ENCODE results near the gene CD1C.

DNA sequence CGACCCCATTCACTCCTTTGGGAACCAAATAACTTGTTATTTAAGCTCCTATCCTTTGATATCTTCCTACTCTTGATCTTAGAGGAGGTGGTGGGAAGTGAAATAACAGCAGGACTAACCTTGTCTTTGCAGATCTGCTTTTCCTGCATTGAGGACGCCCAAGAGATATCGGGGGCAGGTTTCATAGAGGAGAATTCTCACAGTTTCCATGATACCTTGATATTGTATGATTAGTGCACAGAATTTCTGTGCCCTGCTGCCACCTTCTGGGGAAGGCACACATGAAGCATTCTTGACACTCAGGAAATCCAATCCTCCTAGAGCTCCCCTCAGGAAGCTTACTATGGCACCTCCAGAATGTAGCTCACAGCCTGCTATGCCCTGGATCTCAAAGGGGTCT is 40.0 kb downstream of the CD1C start:
- TF ChIP-seq, protein P1, sequence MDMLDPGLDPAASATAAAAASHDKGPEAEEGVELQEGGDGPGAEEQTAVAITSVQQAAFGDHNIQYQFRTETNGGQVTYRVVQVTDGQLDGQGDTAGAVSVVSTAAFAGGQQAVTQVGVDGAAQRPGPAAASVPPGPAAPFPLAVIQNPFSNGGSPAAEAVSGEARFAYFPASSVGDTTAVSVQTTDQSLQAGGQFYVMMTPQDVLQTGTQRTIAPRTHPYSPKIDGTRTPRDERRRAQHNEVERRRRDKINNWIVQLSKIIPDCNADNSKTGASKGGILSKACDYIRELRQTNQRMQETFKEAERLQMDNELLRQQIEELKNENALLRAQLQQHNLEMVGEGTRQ (IDR thresholded peaks at IDR 0.05; ENCODE audit: low read length), result no peak
- TF ChIP-seq, protein P2, sequence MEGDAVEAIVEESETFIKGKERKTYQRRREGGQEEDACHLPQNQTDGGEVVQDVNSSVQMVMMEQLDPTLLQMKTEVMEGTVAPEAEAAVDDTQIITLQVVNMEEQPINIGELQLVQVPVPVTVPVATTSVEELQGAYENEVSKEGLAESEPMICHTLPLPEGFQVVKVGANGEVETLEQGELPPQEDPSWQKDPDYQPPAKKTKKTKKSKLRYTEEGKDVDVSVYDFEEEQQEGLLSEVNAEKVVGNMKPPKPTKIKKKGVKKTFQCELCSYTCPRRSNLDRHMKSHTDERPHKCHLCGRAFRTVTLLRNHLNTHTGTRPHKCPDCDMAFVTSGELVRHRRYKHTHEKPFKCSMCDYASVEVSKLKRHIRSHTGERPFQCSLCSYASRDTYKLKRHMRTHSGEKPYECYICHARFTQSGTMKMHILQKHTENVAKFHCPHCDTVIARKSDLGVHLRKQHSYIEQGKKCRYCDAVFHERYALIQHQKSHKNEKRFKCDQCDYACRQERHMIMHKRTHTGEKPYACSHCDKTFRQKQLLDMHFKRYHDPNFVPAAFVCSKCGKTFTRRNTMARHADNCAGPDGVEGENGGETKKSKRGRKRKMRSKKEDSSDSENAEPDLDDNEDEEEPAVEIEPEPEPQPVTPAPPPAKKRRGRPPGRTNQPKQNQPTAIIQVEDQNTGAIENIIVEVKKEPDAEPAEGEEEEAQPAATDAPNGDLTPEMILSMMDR (IDR thresholded peaks at IDR 0.05; ENCODE audit: control extremely low read depth in 1 of 3, insufficient read depth in 1 of 3, low read depth in 1 of 3, low read length in 3 of 3), result peak; percentile 1 to 48 (median 39)
- TF ChIP-seq RAD21 (IDR thresholded peaks at IDR 0.05 in 1 of 2, conservative IDR thresholded peaks at IDR 0.05 in 1 of 2; ENCODE audit: low read depth in 2 of 2, low read length in 2 of 2) (peak; percentile 54 to 66), EP300 (IDR thresholded peaks at IDR 0.05; ENCODE audit: borderline replicate concordance in 1 of 2, low read depth in 2 of 2, low read length in 2 of 2) (no peak), KDM1A (IDR thresholded peaks at IDR 0.05; ENCODE audit: borderline replicate concordance, low read length) (no peak)
